H54 (cell line): ENCODE data around the gene UPB1.
"Not testable (repeated sequence)": the region's sequence is repeated elsewhere in the genome, so short reads cannot be mapped to it uniquely, and the experiment has no call there.

Source experiments
- DNase-seq: peaks from one replicate; pipeline ENCODE4 v3.0.0; 2011; ENCODE audit warnings: low spot score, mixed read lengths; ENCODE audit not compliant: insufficient read length
- FAIRE-seq: peaks from 3 replicates; lab custom pipeline; 2011; peaks lifted over from hg19 to GRCh38; lab: Jason Lieb, UNC
- POLR2A ChIP-seq: IDR thresholded peaks from 2 replicates; pipeline ENCODE4 v1.6.1; 2011; ENCODE audit warnings: low read depth, mild to moderate bottlenecking, low read length

Gene UPB1

GRCh38 chr22:24518771-24519485, 23.8 kb downstream of the UPB1 start:
- FAIRE-seq: no peak
- TF ChIP-seq POLR2A: no peak
- no peak for DNase-seq

DNA sequence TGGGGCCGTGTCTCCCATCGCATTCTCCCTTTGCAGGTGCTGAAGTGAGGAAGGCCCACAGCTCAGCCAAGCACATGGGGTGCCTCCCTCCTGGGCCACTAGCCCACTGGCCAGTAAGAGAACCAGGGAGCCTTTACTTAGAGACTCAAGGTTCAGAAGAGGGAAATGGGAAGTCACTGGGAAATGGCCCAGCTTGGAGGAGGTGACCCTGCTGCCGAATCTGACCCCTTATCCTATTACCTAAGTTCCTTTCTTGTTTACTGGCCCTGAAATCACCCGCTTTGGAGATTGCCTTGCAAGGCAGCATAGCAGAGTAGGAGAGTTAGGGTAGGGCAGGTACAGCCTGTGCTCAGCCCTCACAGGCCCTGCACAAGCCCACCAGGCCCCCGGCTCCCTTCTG, 24.4 kb downstream of the UPB1 start:
- FAIRE-seq: no peak
- DNase-seq: no peak
- TF ChIP-seq POLR2A: no peak

DNA sequence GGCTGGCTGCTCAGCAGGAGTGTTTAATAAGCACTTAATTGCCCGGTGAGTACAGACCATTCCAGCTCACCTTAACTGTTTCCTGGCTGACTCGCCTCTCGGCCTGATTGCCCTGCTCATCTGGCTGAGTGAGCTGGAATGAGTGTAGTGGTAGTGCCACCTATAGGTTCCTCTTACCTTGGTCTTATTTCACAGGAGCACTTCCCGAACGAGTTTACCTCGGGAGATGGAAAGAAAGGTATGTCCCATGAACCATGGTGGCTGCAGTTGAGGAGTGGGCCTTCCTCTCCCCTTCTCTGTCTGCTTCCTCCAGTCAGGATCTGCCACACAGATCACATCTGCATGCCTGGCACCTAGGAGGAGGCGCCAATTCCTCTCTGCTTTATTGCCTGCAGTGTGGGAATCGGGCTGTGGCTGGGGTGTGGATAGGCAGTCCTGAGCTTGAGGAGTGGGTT, 26.7 kb downstream of the UPB1 start:
- no peak for TF ChIP-seq POLR2A
- FAIRE-seq: no peak
- DNase-seq: peak; percentile 50

- TF ChIP-seq POLR2A: no peak
- no peak for FAIRE-seq
- DNase-seq: no peak
Observed at GRCh38 chr22:24523873-24524272, 28.7 kb downstream of the UPB1 start.

DNA sequence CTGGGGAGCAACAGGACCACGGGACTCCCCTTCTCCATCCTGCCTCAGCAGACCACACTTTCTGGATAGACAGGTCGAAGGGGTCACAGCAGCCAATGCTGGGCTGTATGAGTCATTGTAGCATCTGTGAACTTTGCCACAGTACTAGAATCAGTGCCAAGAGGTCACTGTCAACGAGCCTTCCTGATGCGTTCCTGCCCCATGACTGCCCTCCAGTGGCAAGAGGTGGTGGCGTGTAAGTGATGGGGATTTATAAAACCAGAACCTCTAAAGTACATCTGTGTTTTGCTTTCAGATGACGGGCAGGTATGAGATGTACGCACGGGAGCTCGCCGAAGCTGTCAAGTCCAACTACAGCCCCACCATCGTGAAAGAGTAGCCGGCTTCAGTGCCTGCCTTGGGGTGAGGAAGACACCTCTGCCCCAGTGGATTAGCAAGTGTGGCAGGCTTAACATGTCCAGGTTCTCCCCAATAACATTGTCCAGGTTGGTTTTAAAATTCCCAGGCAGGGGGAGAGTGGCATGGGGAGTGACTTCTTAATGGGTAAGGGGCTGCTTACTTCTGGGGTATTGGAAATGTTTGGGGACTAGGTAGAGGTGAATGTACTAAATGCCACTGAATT, 30.4 kb downstream of the UPB1 start:
- no peak for FAIRE-seq
- peak; percentile 53 for DNase-seq
- TF ChIP-seq POLR2A: no peak

- no peak for DNase-seq
- FAIRE-seq: no peak
- TF ChIP-seq POLR2A: no peak
Observed at GRCh38 chr22:24526191-24526590, 31.1 kb downstream of the UPB1 start.

DNA sequence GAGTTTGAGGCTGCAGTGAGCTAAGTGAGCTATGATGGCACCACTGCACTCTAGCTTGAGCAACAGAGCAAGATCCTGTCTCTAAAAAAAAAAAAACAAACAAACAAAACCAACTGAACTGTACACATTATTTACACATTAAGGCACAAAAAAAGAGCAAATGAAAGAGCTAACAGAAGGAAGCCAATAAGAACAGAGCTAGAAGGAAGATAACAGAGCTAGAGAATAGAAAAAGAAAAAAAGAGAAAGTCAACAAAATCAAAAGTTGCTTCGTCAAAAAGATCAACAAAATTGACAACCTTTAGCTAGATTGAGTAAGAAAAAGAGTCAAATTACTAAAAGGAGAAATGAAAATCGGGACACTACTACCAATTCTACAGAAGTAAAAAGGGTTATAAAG, 34.8 kb downstream of the UPB1 start:
- DNase-seq (no peak), FAIRE-seq (no peak)
- TF ChIP-seq POLR2A: no peak

DNA sequence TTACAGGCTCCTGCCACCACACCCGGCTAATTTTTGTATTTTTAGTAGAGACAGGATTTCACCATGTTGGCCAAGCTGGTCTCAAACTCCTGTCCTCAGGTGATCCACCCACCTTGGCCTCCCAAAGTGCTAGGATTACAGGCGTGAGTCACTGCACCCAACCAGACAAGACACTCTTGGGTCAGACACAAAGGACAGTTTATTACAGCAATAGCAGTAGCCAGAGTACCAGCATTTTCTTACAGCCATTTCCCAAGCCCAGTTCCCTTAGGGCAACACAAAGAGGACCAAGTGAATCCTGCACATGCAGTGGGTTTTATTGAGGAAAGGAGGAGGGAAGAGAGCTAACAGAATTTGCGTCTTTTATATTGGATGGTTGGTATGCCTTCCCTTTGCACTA, 35.8 kb downstream of the UPB1 start:
- not testable (repeated sequence) for FAIRE-seq, DNase-seq

GRCh38 chr22:24532075-24532474, 36.9 kb downstream of the UPB1 start:
- DNase-seq (no peak), FAIRE-seq (no peak)
- TF ChIP-seq POLR2A: no peak

GRCh38 chr22:24535348-24535747, 40.2 kb downstream of the UPB1 start:
- FAIRE-seq (no peak), DNase-seq (no peak)
- no peak for TF ChIP-seq POLR2A

GRCh38 chr22:24536089-24536488, 41.0 kb downstream of the UPB1 start:
- no peak for DNase-seq
- no peak for FAIRE-seq
- no peak for TF ChIP-seq POLR2A

DNA sequence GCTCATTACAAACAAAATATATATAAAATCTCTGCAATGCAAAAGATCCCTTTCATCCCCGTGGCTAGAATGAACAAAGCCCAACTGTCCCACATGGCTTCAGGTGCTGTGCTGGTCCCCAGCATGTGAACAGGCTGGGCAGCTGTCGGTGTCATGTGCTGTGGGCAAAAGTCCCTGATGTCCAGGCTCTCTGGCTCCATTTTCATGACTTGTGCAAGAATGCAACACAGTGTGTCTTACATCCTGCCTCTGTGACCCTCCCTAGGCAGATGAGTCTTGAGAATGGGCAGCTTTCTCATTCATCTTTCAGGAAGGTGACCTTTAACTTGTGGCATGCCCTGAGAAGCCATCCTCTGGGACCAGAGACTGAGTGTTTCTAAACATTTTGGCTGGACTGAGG, 45.3 kb downstream of the UPB1 start:
- TF ChIP-seq POLR2A: no peak
- DNase-seq (no peak), FAIRE-seq (no peak)

GRCh38 chr22:24541681-24542515, 46.8 kb downstream of the UPB1 start:
- FAIRE-seq: no peak
- DNase-seq: no peak
- TF ChIP-seq POLR2A: no peak

DNA sequence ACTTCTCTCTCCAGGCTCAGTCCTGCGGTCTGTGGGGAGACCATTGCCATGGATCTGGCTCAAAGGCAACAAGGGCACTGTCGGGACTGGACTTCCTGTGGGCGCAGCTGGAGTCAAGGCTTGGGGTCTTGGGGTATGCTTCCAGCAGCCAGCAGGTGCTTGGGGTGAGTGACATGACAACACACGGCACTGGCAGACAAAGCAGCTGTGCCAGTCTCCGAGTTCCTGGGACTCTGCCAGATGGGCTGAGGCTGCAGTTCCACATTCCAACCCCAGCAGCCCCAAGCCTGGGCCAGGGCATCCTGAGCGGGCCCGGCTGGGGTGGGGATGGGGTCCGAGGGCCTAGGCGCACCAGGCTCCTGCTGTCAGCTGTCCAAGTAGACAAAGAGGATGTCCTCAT, 47.5 kb downstream of the UPB1 start:
- DNase-seq: no peak
- no peak for TF ChIP-seq POLR2A
- FAIRE-seq: no peak
